Uterus (tissue), 4 donors: Measurements from ENCODE around the gene UNC13D. TPM values are rescaled to one million over a fixed set of nuclear protein-coding genes. Genes with fewer than 3 reads are reported as not detected.

Experiments used
- DNase-seq, 2 donors: peaks; one replicate each; pipeline ENCODE4 v3.0.0-alpha.2; 2019 to 2020
- H3K27ac ChIP-seq, 2 donors: fragments of 200-600 bp; sonication (generic); 1 replicate in 1 of 2; 2 replicates in 1 of 2; pipeline ENCODE4 v1.5.1; 2016 to 2018
- H3K27me3 ChIP-seq, 2 donors: fragments of 200-600 bp; sonication (generic); one replicate each; pipeline ENCODE4 v1.5.1; 2018 to 2019; ENCODE audit warnings: control low read depth in 1 of 2
- H3K36me3 ChIP-seq, 2 donors: fragments of 200-600 bp; sonication (generic); one replicate each; pipeline ENCODE4 v1.5.1; 2019; ENCODE audit warnings: control low read depth in 1 of 2
- H3K4me1 ChIP-seq, 2 donors: fragments of 200-600 bp; sonication (generic); one replicate each; pipeline ENCODE4 v1.5.1; 2018 to 2019; ENCODE audit warnings: control low read depth in 1 of 2
- H3K4me3 ChIP-seq, 2 donors: fragments of 200-600 bp; sonication (generic); 1 replicate in 1 of 2; 2 replicates in 1 of 2; pipeline ENCODE4 v1.5.1; 2018 to 2019; ENCODE audit warnings: mild to moderate bottlenecking in 1 of 2
- H3K9me3 ChIP-seq, 2 donors: fragments of 200-600 bp; sonication (generic); one replicate each; pipeline ENCODE4 v1.5.1; 2019; ENCODE audit warnings: control low read depth in 1 of 2
- CTCF ChIP-seq, 4 experiments: fragments of 200-600 bp in 2 of 4; fragments of 450-650 bp in 2 of 4; sonication (generic) in 2 of 4; IDR thresholded peaks; one replicate each; pipeline ENCODE4 v1.5.1; 2016 to 2019; ENCODE audit warnings: antibody characterized with exemption in 4 of 4, mild to moderate bottlenecking in 2 of 4, moderate library complexity in 1 of 4
- POLR2A ChIP-seq, 2 donors: fragments of 450-650 bp; IDR thresholded peaks; one replicate each; pipeline ENCODE4 v1.6.1; 2016; ENCODE audit warnings: antibody characterized with exemption in 2 of 2, mild to moderate bottlenecking in 1 of 2, moderate library complexity in 1 of 2
- intact Hi-C: fragments of 100-400 bp; cut with DNase I; formaldehyde crosslinking; loops from one replicate; pipeline ENCODE4 v1.15.1; 2023; ENCODE audit warnings: low total_unique reads
- total RNA-seq, 4 donors: library from RNA; depleted of rRNA in 3 of 4; stranded (reverse); fragments of >200 nt in 3 of 4; gene quantifications; one replicate each; pipeline versions ENCODE4 v1.1.0 to v1.2.4, GENCODE V29; 2014 to 2023
- donor health status: DM: yes; HTN: yes; CAD: no.

The UNC13D gene
- total RNA-seq, 4 donors from 2014 or later: 1.2 to 32.7 (median 11.8) TPM

GRCh38 chr17:75814900-75815373, 29.3 kb downstream of the UNC13D start:
- no peak overlapping the region for H3K4me3 ChIP-seq
- no peak for TF ChIP-seq CTCF (IDR thresholded peaks at IDR 0.05)
- no peak for TF ChIP-seq POLR2A (IDR thresholded peaks at IDR 0.05)
- no peaks in the 10 kb centered on the region for H3K27me3 ChIP-seq
- H3K27ac ChIP-seq: no peak overlapping the region
- H3K36me3 ChIP-seq: no peaks in the 10 kb centered on the region
- no peaks in the 10 kb centered on the region for H3K9me3 ChIP-seq
- intact Hi-C loops: no loop called here
- DNase-seq: no peak
- no peaks in the 10 kb centered on the region for H3K4me1 ChIP-seq

GRCh38 chr17:75814021-75814395, 30.2 kb downstream of the UNC13D start:
- no peaks in the 10 kb centered on the region for H3K36me3 ChIP-seq
- TF ChIP-seq POLR2A (IDR thresholded peaks at IDR 0.05) (no peak), CTCF (IDR thresholded peaks at IDR 0.05) (no peak)
- no peak for DNase-seq
- H3K4me3 ChIP-seq: no peak overlapping the region
- H3K27ac ChIP-seq: no peak overlapping the region
- intact Hi-C loops: no loop called here
- H3K4me1 ChIP-seq: peaks cover 0 to 4% of the 10 kb centered on the region in 2 donors
- H3K9me3 ChIP-seq: no peaks in the 10 kb centered on the region
- H3K27me3 ChIP-seq: no peaks in the 10 kb centered on the region

- no peaks in the 10 kb centered on the region for H3K36me3 ChIP-seq
- no peaks in the 10 kb centered on the region for H3K9me3 ChIP-seq
- no peaks in the 10 kb centered on the region for H3K27me3 ChIP-seq
- no peak overlapping the region for H3K27ac ChIP-seq
- TF ChIP-seq CTCF (IDR thresholded peaks at IDR 0.05) (no peak), POLR2A (IDR thresholded peaks at IDR 0.05) (no peak)
- H3K4me3 ChIP-seq: no peak overlapping the region
- intact Hi-C loops: no loop called here
- peaks cover 0 to 6% of the 10 kb centered on the region in 2 donors for H3K4me1 ChIP-seq
- no peak for DNase-seq
Measured at GRCh38 chr17:75813081-75814020, 30.9 kb downstream of the UNC13D start.

GRCh38 chr17:75812096-75813013, 31.8 kb downstream of the UNC13D start:
- Histone ChIP-seq H3K9me3 (no peaks in the 10 kb centered on the region), H3K27ac (no peak overlapping the region), H3K36me3 (no peaks in the 10 kb centered on the region), H3K4me3 (no peak overlapping the region), H3K4me1 (peaks cover 0 to 8% of the 10 kb centered on the region in 2 donors), H3K27me3 (no peaks in the 10 kb centered on the region)
- DNase-seq: no peak
- intact Hi-C loops: no loop called here
- TF ChIP-seq CTCF (IDR thresholded peaks at IDR 0.05) (no peak), POLR2A (IDR thresholded peaks at IDR 0.05) (no peak)
